ENCODE results near the gene RNF113B.

RNF113B gene

DNA sequence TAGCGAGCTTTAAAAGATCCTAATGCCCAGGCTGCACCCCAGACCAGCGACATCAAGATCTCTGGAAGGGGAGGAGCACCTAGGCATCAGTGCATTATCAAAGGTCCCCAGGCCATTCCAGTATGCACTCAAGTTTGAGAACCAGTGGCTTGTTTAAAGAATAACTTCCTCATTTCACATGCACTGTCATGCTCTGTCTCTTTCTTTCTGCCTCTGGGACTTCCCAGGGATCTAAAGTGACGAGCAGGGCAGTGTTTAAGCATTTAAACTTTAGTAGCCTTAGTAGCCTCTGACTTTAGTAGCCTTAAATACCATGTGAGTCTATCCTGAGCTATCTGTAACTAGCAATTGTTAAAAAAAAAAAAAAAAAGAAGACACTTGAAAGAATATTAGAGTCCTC, 43.1 kb downstream of the RNF113B start:
- Histone ChIP-seq H3K9ac (no peak overlapping the region), H3K27ac (no peak overlapping the region), H2AFZ (no peak overlapping the region), H3K4me1 (no peaks in the 10 kb centered on the region), H3K79me2 (no peaks in the 10 kb centered on the region), H3K4me3 (ENCODE audit: low read depth, low read length) (no peak overlapping the region), H3K27me3 (ENCODE audit: control insufficient read depth, insufficient read depth, low read length) (no peaks in the 10 kb centered on the region), H3K4me2 (ENCODE audit: low read length) (no peak overlapping the region), H3K36me3 (ENCODE audit: control insufficient read depth, insufficient read depth, low read length) (no peaks in the 10 kb centered on the region), H3K9me3 (ENCODE audit: control insufficient read depth, low read length) (no peaks in the 10 kb centered on the region)
- TF ChIP-seq, protein P1, sequence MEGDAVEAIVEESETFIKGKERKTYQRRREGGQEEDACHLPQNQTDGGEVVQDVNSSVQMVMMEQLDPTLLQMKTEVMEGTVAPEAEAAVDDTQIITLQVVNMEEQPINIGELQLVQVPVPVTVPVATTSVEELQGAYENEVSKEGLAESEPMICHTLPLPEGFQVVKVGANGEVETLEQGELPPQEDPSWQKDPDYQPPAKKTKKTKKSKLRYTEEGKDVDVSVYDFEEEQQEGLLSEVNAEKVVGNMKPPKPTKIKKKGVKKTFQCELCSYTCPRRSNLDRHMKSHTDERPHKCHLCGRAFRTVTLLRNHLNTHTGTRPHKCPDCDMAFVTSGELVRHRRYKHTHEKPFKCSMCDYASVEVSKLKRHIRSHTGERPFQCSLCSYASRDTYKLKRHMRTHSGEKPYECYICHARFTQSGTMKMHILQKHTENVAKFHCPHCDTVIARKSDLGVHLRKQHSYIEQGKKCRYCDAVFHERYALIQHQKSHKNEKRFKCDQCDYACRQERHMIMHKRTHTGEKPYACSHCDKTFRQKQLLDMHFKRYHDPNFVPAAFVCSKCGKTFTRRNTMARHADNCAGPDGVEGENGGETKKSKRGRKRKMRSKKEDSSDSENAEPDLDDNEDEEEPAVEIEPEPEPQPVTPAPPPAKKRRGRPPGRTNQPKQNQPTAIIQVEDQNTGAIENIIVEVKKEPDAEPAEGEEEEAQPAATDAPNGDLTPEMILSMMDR (IDR thresholded peaks at IDR 0.05), result no peak

DNA sequence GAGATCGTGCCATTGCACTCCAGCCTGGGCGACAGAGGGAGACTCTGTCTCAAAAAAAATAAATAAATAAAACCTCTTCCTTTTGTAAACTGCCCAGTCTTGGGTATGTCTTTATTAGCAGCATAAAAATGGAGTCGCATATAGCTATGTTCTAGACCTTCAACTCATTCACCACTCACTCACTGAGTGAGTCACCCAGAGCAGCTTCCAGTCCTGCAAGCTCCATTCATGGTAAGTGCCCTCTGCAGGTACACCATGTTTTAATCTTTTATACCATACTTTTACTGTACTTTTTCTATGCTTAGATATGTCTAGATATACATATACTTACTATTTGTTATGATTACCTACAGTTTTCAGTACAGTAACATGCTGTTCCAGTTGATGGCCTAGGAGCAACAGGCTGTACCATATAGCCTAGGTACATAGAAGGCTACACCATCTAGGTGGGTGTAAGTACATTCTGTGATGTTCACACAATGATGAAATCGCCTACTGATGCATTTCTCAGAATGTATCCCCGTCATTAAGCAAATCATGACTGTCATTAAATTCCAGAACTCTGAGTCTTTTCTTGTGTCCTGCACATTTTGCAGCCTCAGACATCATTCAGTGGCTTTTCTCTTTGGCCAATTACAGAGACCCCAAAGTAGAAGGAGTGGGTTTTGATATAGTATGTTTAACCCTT, 47.9 kb downstream of the RNF113B start:
- H3K9me3 ChIP-seq (ENCODE audit: control insufficient read depth, low read length), result no peaks in the 10 kb centered on the region
- no peak overlapping the region for H3K4me2 ChIP-seq (ENCODE audit: low read length)
- no peak overlapping the region for H3K4me3 ChIP-seq (ENCODE audit: low read depth, low read length)
- H2AFZ ChIP-seq, result no peak overlapping the region
- H3K27me3 ChIP-seq (ENCODE audit: control insufficient read depth, insufficient read depth, low read length), result no peaks in the 10 kb centered on the region
- TF ChIP-seq, protein P1 (IDR thresholded peaks at IDR 0.05), result no peak
- no peak overlapping the region for H3K9ac ChIP-seq
- no peaks in the 10 kb centered on the region for H3K36me3 ChIP-seq (ENCODE audit: control insufficient read depth, insufficient read depth, low read length)
- no peaks in the 10 kb centered on the region for H3K79me2 ChIP-seq
- no peak overlapping the region for H3K27ac ChIP-seq
- H3K4me1 ChIP-seq, result no peaks in the 10 kb centered on the region

Measured in parathyroid adenoma (tissue), 2 donors.